GM12878 (cell line): ENCODE results near the gene MYO16.

Experiments
- BRCA1 ChIP-seq: IDR thresholded peaks from 2 replicates; pipeline ENCODE4 v1.6.1; 2011; ENCODE audit warnings: low read depth, low read length, improper control_type of control experiment
- CREM ChIP-seq: IDR thresholded peaks from 2 replicates; pipeline ENCODE4 v1.6.1; 2014; ENCODE audit warnings: antibody characterized with exemption, low read depth
- CTCF ChIP-seq, 3 experiments: IDR thresholded peaks in 2 of 3; conservative IDR thresholded peaks in 1 of 3; 2 replicates each; pipeline ENCODE4 v1.5.1; 2011; ENCODE audit warnings: low read depth in 3 of 3, low read length in 3 of 3, mild to moderate bottlenecking in 3 of 3, control low read depth in 2 of 3, moderate library complexity in 2 of 3, inconsistent platforms in 1 of 3, mixed read lengths in 1 of 3; ENCODE audit not compliant: control insufficient read depth in 2 of 3, insufficient read depth in 1 of 3; ENCODE audit errors: extremely low read depth in 1 of 3
- EGR1 ChIP-seq, 2 experiments: IDR thresholded peaks; 1 replicate in 1 of 2; 2 replicates in 1 of 2; pipeline ENCODE4 v1.6.1; 2011 to 2012; ENCODE audit warnings: low read depth in 2 of 2, low read length in 2 of 2, borderline replicate concordance in 1 of 2, mild to moderate bottlenecking in 1 of 2, moderate library complexity in 1 of 2
- ELK1 ChIP-seq: IDR thresholded peaks from 2 replicates; pipeline ENCODE4 v1.6.1; 2012; ENCODE audit warnings: low read depth, low read length, improper control_type of control experiment
- POLR2A ChIP-seq: IDR thresholded peaks from 2 replicates; pipeline ENCODE4 v1.6.1; 2011; ENCODE audit warnings: low read depth, mild to moderate bottlenecking, low read length
- RAD21 ChIP-seq: IDR thresholded peaks from 2 replicates; pipeline ENCODE4 v1.6.1; 2011; ENCODE audit warnings: mild to moderate bottlenecking, low read depth, low read length, moderate library complexity; ENCODE audit not compliant: insufficient read depth
- REST ChIP-seq: IDR thresholded peaks from 2 replicates; pipeline ENCODE4 v1.6.1; 2012; ENCODE audit warnings: mild to moderate bottlenecking, low read depth, low read length
- RUNX3 ChIP-seq: IDR thresholded peaks from 2 replicates; pipeline ENCODE4 v1.6.1; 2012; ENCODE audit warnings: low read length, inconsistent platforms
- SIN3A ChIP-seq: IDR thresholded peaks from 2 replicates; pipeline ENCODE4 v1.6.1; 2012; ENCODE audit warnings: low read depth, low read length, improper control_type of control experiment
- SP1 ChIP-seq: IDR thresholded peaks from one replicate; pipeline ENCODE4 v1.6.1; 2011; ENCODE audit warnings: low read depth, low read length
- TF ChIP-seq, protein P1 (sequence below): fragments of 450-650 bp; formaldehyde crosslinking; IDR thresholded peaks from 2 replicates; pipeline ENCODE4 v1.5.0; 2022; ENCODE audit warnings: mild to moderate bottlenecking, missing genetic modification characterization
- TF ChIP-seq, protein P2 (sequence below): fragments of 450-650 bp; IDR thresholded peaks from 2 replicates; pipeline ENCODE4 v1.6.1; 2017; ENCODE audit warnings: mild to moderate bottlenecking, moderate library complexity
- TF ChIP-seq, protein P3 (sequence below): fragments of 450-650 bp; IDR thresholded peaks from 2 replicates; pipeline ENCODE4 v1.6.1; 2016; ENCODE audit warnings: mild to moderate bottlenecking

DNA sequence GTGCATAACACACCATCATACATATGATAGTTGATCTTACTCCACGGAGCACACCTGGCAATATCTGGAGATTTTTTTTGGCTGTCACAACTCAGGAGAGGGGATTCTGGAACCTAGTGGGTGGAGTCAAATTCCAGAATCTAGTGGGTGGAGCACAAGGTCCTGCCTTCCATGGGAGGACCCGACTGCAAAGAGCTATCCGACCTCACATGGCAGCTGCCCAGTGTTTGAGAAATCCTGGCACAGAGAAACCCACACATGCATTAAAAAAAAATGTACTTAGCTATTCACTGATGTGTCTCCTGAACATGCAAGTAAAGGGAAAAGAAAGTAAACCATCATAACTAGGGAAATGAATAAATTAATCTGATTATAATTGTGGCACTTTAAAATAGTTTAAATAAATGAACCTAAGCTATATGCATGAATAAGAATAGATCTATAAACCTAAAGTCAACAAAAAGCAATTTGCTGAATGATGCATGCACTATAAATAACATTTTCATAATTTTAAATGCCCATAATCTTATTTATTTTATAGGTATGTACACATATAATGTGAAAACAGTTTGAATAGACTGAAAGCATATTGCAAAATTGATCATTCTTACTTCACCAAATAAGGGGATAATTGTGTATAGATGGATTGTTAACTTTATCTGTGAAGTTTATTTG lies 300.3 kb downstream of the MYO16 start:
- TF ChIP-seq RUNX3 (no peak), REST (no peak), CTCF (IDR thresholded peaks at IDR 0.05 in 2 of 3, conservative IDR thresholded peaks at IDR 0.05 in 1 of 3; ENCODE audit: control insufficient read depth in 2 of 3, extremely low read depth in 1 of 3, insufficient read depth in 1 of 3, low read depth in 3 of 3, low read length in 3 of 3) (no peak), BRCA1 (no peak), ELK1 (no peak), SIN3A (no peak), SP1 (no peak), POLR2A (no peak), CREM (no peak), RAD21 (no peak), EGR1 (IDR thresholded peaks at IDR 0.05; ENCODE audit: borderline replicate concordance in 1 of 2, low read depth in 2 of 2, low read length in 2 of 2) (no peak)
- TF ChIP-seq, protein P1, sequence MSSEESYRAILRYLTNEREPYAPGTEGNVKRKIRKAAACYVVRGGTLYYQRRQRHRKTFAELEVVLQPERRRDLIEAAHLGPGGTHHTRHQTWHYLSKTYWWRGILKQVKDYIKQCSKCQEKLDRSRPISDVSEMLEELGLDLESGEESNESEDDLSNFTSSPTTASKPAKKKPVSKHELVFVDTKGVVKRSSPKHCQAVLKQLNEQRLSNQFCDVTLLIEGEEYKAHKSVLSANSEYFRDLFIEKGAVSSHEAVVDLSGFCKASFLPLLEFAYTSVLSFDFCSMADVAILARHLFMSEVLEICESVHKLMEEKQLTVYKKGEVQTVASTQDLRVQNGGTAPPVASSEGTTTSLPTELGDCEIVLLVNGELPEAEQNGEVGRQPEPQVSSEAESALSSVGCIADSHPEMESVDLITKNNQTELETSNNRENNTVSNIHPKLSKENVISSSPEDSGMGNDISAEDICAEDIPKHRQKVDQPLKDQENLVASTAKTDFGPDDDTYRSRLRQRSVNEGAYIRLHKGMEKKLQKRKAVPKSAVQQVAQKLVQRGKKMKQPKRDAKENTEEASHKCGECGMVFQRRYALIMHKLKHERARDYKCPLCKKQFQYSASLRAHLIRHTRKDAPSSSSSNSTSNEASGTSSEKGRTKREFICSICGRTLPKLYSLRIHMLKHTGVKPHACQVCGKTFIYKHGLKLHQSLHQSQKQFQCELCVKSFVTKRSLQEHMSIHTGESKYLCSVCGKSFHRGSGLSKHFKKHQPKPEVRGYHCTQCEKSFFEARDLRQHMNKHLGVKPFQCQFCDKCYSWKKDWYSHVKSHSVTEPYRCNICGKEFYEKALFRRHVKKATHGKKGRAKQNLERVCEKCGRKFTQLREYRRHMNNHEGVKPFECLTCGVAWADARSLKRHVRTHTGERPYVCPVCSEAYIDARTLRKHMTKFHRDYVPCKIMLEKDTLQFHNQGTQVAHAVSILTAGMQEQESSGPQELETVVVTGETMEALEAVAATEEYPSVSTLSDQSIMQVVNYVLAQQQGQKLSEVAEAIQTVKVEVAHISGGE (CRISPR knock-in tag) = no peak
- TF ChIP-seq, protein P2, sequence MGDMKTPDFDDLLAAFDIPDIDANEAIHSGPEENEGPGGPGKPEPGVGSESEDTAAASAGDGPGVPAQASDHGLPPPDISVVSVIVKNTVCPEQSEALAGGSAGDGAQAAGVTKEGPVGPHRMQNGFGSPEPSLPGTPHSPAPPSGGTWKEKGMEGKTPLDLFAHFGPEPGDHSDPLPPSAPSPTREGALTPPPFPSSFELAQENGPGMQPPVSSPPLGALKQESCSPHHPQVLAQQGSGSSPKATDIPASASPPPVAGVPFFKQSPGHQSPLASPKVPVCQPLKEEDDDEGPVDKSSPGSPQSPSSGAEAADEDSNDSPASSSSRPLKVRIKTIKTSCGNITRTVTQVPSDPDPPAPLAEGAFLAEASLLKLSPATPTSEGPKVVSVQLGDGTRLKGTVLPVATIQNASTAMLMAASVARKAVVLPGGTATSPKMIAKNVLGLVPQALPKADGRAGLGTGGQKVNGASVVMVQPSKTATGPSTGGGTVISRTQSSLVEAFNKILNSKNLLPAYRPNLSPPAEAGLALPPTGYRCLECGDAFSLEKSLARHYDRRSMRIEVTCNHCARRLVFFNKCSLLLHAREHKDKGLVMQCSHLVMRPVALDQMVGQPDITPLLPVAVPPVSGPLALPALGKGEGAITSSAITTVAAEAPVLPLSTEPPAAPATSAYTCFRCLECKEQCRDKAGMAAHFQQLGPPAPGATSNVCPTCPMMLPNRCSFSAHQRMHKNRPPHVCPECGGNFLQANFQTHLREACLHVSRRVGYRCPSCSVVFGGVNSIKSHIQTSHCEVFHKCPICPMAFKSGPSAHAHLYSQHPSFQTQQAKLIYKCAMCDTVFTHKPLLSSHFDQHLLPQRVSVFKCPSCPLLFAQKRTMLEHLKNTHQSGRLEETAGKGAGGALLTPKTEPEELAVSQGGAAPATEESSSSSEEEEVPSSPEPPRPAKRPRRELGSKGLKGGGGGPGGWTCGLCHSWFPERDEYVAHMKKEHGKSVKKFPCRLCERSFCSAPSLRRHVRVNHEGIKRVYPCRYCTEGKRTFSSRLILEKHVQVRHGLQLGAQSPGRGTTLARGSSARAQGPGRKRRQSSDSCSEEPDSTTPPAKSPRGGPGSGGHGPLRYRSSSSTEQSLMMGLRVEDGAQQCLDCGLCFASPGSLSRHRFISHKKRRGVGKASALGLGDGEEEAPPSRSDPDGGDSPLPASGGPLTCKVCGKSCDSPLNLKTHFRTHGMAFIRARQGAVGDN = no peak
- TF ChIP-seq, protein P3, sequence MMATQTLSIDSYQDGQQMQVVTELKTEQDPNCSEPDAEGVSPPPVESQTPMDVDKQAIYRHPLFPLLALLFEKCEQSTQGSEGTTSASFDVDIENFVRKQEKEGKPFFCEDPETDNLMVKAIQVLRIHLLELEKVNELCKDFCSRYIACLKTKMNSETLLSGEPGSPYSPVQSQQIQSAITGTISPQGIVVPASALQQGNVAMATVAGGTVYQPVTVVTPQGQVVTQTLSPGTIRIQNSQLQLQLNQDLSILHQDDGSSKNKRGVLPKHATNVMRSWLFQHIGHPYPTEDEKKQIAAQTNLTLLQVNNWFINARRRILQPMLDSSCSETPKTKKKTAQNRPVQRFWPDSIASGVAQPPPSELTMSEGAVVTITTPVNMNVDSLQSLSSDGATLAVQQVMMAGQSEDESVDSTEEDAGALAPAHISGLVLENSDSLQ = no peak
